ENCODE measurements around the gene IGF2R.

The IGF2R gene

GRCh38 chr6:160040055-160040454 is 71.2 kb downstream of the IGF2R start:
- no peak for DNase-seq
- TF ChIP-seq GATA1 (IDR thresholded peaks at IDR 0.05; ENCODE audit: low read depth, low read length) (no peak), POLR2A (IDR thresholded peaks at IDR 0.05; ENCODE audit: low read length) (no peak)

- no peak for DNase-seq
- TF ChIP-seq POLR2A (IDR thresholded peaks at IDR 0.05; ENCODE audit: low read length) (no peak), GATA1 (IDR thresholded peaks at IDR 0.05; ENCODE audit: low read depth, low read length) (no peak)
Measured at GRCh38 chr6:160040527-160041264, 71.8 kb downstream of the IGF2R start.

- peak in 1 of 2 experiments; percentile 12 for DNase-seq
- TF ChIP-seq POLR2A (IDR thresholded peaks at IDR 0.05; ENCODE audit: low read length): no peak
- TF ChIP-seq GATA1 (IDR thresholded peaks at IDR 0.05; ENCODE audit: low read depth, low read length): no peak
Measured at GRCh38 chr6:160041608-160042007, 72.7 kb downstream of the IGF2R start.

- DNase-seq: peak in 1 of 2 experiments; percentile 13
- TF ChIP-seq GATA1 (IDR thresholded peaks at IDR 0.05; ENCODE audit: low read depth, low read length) (no peak), POLR2A (IDR thresholded peaks at IDR 0.05; ENCODE audit: low read length) (no peak)
Measured at GRCh38 chr6:160042014-160042773, 73.3 kb downstream of the IGF2R start.

DNA sequence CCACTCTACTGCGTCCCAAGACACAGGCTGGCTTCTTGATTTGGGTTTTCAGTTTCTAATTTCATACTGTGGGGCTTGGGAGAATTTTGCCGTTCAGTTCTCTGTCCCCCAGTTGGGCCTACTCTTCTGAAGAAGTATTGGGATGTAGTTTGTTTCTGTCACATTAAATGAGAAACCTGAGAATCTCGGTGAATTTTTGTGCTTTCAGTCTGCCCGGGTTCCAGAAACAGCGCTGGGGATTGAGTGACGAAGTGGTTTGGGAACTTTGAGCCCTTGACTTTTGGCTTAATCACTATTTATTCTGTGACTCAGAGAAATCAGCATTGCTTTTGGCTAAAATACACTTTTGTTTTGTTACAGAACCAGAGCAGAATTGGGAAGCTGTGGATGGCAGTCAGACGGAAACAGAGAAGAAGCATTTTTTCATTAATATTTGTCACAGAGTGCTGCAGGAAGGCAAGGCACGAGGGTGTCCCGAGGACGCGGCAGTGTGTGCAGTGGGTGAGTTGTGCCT is 74.0 kb downstream of the IGF2R start:
- DNase-seq: no peak
- no peak for TF ChIP-seq POLR2A (IDR thresholded peaks at IDR 0.05; ENCODE audit: low read length)
- no peak for TF ChIP-seq GATA1 (IDR thresholded peaks at IDR 0.05; ENCODE audit: low read depth, low read length)

DNA sequence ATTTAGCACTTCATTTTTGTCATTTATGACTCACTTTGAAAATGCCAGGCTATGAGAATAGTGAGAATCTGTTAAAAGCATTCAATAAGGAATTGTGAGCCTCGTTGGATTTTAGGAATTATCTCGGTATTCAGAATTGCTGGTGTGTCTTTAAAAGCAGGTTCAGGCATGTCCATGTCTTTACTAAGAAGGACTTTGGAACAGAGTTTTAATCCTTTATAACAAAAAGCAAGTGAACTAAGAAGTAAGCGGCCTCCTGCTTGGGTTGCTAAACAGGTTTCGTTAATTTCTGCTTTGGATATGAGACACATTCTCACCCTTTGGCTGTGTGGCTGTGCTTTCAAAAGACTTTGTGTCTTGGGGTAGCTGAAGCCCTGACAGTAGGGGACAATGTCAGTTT is 74.9 kb downstream of the IGF2R start:
- no peak for TF ChIP-seq GATA1 (IDR thresholded peaks at IDR 0.05; ENCODE audit: low read depth, low read length)
- TF ChIP-seq POLR2A (IDR thresholded peaks at IDR 0.05; ENCODE audit: low read length): no peak
- no peak for DNase-seq

- DNase-seq: no peak
- TF ChIP-seq GATA1 (IDR thresholded peaks at IDR 0.05; ENCODE audit: low read depth, low read length): no peak
- no peak for TF ChIP-seq POLR2A (IDR thresholded peaks at IDR 0.05; ENCODE audit: low read length)
Measured at GRCh38 chr6:160044687-160045086, 75.8 kb downstream of the IGF2R start.

- DNase-seq: no peak
- no peak for TF ChIP-seq POLR2A (IDR thresholded peaks at IDR 0.05; ENCODE audit: low read length)
- TF ChIP-seq GATA1 (IDR thresholded peaks at IDR 0.05; ENCODE audit: low read depth, low read length): no peak
Measured at GRCh38 chr6:160048471-160048870, 79.6 kb downstream of the IGF2R start.

DNA sequence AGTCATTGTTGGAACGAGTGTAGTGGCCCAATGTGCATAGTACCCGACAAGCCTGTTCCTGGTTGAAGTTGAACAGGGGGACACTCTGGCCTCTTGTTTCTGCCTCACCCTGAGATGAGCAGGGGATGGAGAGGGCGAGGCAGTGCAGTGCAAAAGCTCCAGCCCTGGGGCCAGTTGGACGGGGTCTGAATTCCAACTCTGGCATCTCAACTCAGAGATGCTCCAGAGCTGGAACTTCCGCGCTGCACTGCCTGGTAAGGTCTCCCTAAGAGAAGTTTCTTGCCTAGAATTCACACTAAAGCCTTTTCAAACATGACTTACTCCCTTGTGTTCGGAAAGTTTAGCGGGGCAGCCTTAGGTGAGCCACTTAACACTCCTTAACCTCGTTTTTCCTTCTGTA is 80.5 kb downstream of the IGF2R start:
- DNase-seq: no peak
- TF ChIP-seq POLR2A (IDR thresholded peaks at IDR 0.05; ENCODE audit: low read length) (no peak), GATA1 (IDR thresholded peaks at IDR 0.05; ENCODE audit: low read depth, low read length) (no peak)

GRCh38 chr6:160050022-160050421 is 81.1 kb downstream of the IGF2R start:
- TF ChIP-seq GATA1 (IDR thresholded peaks at IDR 0.05; ENCODE audit: low read depth, low read length): no peak
- TF ChIP-seq POLR2A (IDR thresholded peaks at IDR 0.05; ENCODE audit: low read length): no peak
- DNase-seq: no peak

GRCh38 chr6:160051390-160051789 is 82.5 kb downstream of the IGF2R start:
- peak in 1 of 2 experiments; percentile 10 for DNase-seq
- no peak for TF ChIP-seq POLR2A (IDR thresholded peaks at IDR 0.05; ENCODE audit: low read length)
- TF ChIP-seq GATA1 (IDR thresholded peaks at IDR 0.05; ENCODE audit: low read depth, low read length): no peak

GRCh38 chr6:160054271-160054670 is 85.4 kb downstream of the IGF2R start:
- TF ChIP-seq GATA1 (IDR thresholded peaks at IDR 0.05; ENCODE audit: low read depth, low read length) (no peak), POLR2A (IDR thresholded peaks at IDR 0.05; ENCODE audit: low read length) (no peak)
- DNase-seq: no peak

DNA sequence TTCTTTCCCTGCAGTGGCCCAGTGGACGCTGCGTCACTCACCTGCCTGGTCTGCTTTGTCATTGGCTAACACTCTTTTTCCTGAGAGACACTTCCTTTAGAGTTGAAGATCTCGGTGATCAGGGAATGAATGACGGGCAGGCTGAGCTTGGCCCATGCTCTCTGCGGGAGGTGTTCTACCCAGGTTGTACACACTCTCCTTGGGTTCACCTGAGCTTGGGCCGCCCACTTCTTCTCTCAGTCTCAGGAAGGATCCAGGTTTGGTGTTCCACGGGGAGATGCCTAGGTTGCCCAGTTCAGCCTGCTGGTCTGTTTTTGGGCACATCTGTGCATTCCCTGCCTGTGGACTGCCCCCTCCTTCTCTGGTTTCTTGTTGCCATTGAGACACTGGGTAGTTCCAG is 86.0 kb downstream of the IGF2R start:
- TF ChIP-seq POLR2A (IDR thresholded peaks at IDR 0.05; ENCODE audit: low read length): no peak
- no peak for TF ChIP-seq GATA1 (IDR thresholded peaks at IDR 0.05; ENCODE audit: low read depth, low read length)
- no peak for DNase-seq

- TF ChIP-seq POLR2A (IDR thresholded peaks at IDR 0.05; ENCODE audit: low read length): no peak
- no peak for DNase-seq
Measured at GRCh38 chr6:160055378-160055777, 86.5 kb downstream of the IGF2R start.

DNA sequence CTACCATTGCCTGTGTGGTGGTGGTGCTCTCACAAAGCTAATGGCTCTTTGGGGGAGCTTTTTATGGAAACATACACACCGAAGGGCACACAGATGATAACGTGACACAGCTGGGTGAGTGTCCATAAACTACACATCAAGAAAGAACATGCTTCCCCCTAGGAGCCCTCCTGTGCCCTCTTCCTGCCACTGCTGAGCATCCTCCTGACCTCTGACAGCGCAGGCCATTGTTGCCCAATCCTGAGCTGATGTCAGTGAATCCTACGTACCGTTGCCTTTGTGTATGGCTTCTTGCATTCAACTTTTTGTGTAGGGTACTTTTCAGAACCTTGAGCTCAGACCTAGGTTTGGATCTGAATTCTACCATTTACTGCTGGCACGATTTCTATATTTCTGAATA is 86.9 kb downstream of the IGF2R start:
- no peak for DNase-seq
- no peak for TF ChIP-seq GATA1 (IDR thresholded peaks at IDR 0.05; ENCODE audit: low read depth, low read length)
- TF ChIP-seq POLR2A (IDR thresholded peaks at IDR 0.05; ENCODE audit: low read length): no peak
